Activated CD4-positive, CD25-positive, alpha-beta regulatory T cell (primary cell): ENCODE measurements around the gene PEX10.

Source experiments
- DNase-seq, 4 experiments: peaks; one replicate each; lab custom pipeline; 2025; lab: John Stamatoyannopoulos, UW

Gene PEX10

DNA sequence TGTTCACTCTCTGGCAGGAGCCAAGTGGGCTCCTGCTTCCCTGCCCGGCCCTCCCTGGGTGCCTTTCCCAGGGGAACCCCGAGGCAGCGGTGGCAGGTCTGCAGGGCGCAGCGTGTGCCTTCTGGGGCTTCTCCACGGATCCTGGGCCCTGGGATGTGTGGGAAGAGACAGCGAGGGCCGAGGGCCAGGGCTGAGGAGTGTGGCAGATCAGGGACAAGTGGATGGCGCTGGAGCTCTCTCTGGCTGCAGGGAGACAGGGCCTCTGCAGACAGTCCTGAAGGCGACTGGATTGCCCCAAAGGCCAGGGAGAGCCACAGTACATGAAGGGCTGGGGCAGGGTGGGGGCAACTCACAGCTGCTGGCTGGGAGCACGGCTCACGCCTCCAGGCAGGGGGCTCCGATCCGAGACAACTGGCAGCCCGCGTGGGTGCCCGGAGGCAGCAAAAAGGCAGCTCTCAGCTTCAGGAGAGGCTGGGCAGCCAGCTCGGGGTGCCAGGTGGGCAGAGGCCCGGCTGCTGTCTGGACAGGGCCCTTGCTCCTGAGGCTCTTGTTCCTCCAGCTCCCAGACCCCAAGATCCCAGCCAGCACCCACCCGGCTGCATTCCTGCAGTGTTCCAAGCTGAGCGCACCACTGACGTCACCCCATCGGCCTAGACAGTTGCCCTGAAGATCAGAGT is 37.0 kb downstream of the PEX10 start:
- DNase-seq, result no peak

DNA sequence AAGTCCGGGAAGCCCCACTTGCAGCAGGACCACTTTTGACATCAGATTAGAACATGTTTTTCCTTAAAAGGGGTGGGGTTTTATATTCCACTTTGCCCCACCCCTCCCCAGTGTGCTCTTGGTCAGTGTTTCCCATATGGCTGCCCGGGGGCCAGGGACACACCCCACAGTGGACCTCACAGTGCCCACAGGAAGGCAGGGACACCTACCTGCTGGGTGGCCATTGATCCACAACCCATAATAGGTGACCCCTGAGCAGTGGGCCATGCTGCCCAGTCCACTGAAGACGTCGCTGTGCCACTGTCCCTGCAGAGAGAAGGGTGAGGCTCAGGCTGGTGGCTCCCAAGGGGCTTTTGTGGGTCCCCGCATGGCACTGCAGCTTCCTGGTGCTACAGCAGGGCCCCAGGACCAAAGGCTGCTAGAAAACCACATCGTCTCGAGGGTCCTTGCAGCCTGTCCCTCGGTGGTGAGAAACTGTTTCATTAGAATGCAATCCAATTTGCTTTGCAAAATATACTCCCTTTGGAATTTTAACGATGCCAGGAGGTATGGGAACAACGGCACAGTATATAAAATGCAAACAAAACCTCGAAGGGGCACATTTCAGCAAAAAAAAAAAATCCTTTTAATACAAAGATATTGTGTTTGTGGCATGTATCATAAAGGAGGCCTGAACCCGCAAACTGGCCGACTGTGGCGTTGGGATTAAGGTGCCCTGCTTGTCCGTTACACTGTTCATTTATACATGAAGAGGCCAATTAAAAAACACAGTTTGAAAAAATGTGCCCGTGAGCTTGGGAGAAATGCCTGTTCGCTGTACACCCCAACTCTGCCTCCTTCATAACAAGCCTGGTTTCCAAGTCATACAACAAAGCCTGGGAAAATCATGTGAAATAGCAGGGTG is 37.9 kb downstream of the PEX10 start:
- no peak for DNase-seq

DNA sequence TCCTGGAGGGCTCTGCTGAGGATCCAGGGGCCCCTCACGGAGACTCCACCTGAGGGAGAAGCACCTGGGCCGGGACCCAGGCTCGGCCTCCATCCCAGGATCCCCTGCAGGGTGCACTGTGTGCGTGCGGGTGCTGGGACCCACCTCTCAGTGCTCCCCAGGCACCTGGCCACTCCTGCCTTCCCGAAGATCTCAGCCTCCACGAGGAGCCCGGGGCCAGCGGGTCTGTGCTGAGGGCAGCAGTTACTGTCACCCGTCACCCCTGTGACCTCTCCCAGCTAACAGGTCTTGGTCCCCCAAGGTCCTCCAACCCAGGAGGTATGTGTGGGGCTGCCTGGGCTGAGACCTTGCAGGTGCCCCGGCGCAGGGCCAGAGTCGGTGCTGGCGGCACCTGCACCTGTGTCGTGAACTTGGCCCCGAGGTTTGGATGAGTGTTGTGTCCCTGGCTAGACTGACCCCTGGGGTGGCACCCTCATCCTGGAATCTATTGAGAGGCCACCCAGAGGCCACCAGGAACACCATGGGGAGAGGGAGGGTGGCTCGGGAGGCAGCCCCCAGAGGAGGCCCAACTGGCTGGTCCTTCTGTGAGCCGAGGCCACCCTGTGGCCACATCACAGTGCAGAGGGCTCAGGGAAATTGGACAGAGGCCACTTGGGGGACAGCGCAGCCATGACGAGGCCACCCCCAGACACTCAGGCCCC is 38.7 kb downstream of the PEX10 start:
- DNase-seq, result no peak

DNA sequence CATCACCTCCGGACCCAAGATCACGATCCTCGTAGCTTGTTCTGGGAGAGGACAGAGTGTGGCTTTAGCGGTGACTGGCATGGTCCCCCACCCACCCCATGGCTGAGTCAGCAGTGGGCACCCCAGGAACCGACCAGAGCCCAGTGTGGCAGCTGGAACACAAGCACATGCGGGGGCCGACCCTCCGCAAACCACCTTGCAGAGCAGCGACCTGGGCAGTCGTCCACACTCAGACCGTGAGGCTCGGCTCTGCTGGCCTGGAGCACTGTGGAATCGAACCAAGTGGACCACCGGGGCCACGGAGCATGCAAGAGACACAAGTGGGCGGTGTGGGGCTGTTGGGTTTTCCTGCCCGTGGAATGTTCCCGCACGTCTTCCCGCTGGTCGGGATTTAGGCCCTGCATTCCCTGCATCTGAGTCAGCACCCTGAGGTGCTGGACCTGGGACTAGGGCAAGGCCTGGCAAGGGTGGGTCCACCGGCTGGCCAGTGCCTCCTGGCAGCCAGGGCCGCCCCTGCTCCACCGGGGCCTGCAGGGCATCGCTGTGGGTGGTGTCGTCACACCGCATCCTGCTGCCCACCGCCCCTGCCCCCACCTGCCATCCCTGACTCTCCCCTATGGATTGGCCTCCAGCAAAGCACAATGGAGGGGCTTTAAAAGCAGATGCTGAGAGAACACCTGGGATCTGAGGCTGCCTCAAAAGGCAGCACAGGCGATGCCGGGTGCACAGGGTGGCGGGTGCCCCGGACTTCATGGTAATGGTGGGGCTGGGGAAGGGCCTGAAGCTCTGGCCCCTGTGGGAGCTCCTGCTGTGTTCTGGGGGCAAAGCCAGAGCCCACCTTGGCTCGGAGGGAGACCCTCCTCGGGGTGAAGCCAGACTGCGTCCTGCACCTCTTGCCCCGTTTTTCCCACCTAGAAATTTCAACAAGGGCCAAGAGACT is 39.5 kb downstream of the PEX10 start:
- no peak for DNase-seq

DNA sequence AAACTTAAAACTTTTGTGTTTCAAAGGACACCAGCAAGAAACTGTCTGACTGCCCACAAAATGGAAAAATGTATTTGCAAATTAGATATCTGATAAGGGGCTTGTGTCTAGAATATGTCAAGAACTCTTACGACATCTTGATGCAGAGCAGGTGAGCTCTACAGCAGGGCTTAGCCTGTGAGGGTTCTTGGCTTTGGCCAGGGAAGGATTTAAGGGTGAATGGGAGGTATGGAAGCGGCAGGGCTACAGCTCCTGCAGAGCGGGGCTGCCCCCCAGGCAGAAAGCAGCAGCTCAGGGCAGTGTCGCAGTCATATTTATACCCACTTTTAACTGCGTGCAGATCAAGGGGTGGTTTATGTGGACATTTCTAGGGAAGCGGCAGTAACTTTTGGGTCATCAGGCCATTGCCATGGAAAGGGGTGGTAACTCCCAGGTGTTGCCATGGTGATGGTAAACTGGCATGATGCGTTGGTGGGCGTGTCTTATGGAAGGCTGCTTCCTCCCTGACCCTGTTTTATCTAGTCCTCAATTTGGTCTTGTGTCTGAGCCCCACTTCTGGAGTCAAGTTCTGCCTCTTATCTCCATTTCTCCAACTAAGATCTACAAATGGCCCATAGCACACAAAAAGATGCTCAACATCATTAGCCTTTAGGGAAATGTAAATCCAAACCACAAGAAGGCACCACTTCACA is 44.2 kb downstream of the PEX10 start:
- DNase-seq, result no peak

DNA sequence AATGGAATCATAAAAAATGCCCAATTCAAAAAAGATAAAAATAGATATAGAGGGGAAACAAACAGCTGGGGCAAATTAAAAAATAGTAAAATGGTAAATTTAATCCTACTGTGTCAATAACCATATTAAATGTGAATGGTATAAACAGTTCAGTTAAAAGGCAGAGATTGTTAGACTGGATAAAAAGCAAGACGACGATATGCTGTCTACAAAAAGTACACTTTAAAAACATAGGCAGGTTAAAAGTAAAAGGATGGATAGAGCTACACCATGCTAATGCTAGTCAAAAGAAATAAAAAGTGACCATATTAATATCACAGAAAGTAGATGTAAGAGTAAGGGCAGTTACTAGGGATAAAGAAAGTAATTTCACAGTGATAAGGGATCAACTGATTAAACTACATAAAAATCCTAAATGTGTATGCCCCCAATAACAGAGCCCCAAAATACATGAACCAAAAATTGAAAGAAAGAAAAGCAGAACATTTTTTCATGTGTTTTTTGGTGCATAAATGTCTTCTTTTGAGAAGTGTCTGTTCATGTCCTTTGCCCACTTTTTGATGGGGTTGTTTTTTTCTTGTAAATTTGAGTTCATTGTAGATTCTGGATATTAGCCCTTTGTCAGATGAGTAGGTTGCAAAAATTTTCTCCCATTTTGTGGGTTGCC is 48.4 kb downstream of the PEX10 start:
- no peak for DNase-seq

DNA sequence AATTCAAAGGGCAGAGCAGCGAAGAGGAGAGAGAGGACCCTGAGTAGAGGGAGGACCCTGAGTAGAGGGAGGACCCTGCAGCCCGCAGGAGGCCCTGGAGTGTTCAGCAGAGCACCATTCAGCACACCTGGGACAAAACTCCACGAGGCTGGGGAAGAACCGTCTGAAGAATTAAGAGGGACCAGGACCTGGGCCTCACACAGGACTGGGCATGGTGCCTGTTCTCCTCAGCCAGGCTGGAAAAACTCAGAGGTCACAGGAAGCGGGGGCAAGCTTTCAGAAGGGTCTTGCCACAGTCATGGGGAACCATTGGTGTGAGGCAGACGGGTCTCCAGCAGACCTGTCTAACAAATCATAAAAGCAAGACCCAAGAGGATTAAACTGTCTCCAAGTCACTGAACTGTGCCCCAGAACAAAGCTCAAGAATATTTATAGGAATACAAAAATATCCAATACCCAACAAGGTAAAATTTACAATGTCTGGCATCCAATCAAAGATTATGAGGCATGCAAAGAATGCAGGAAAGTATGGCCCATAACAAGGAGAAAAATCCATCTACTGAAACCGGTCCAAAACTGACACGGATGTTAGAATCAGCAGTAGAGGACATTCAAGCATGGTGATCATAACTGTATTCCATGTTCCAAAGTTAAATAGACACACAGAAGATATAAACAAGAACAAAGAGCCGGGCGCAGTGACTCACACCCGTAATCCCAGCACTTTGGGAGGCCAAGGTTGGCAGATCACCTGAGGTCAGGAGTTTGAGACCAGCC is 51.6 kb downstream of the PEX10 start:
- DNase-seq, result no peak

DNA sequence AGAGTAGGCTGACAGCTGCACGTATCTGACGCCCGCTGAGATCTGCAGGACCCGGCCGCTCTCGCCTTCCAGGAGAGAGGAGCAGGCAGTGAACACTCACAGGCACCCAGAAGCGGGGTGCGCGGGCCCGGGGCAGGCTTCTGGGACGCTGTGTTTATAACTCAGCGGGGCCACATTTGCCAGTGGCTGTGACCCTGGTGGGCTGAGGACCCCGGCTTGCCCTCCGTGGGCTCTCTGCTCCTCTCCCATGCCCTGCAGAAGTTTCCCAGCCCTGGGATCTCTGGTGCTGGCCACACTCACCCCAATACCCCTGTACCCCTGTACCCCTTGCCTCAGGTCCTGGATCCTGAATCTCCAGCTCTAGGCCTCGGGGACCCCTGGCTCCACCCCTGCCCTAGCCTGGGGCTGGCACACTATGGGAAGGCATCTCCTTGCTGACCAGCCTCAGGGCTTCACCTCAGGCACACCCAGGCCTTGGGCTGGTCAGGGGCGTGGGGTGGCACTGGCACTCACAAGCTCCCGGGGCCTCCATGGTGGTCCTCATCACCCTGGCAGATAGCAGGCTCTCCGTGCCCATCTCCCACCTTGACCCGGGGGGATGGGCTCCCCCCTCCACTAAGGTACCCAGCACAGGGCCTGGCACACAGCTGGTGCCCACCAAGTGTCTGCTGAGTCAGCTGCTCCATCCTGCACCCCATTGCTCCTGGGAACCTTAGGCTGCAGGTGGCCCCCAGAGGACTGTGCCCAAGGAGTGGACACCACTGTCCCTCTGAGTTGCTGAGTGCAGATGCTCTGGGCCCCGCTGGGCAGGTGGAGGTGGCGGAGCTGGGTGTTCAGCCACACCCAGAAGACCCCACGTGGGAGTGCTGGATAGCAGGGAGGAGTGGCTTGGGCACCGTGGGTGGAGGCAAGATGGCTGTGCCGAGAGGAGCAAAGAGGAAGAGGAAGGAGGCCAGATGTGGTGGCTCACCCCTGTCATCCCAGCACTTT is 53.4 kb downstream of the PEX10 start:
- no peak for DNase-seq

DNA sequence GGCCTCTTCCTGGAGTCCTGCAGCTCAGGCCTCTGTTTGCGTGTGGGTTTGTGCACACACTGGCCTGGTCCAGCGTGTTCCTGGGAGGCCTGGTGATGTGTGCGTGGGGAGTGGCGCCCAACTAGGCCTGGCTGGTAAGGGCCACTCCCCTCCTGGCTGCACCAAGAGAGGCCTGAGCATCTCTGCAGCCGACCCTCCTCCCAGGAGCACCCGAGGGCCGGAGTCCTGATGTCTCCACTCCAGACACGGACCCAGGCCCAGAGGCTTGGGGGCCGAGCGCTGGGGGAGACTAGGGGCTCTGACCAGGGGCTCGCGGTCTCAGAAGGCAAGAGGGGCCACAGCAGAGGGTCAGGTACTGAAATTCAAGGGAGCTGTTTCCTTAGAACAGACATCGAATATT is 54.3 kb downstream of the PEX10 start:
- no peak for DNase-seq

DNA sequence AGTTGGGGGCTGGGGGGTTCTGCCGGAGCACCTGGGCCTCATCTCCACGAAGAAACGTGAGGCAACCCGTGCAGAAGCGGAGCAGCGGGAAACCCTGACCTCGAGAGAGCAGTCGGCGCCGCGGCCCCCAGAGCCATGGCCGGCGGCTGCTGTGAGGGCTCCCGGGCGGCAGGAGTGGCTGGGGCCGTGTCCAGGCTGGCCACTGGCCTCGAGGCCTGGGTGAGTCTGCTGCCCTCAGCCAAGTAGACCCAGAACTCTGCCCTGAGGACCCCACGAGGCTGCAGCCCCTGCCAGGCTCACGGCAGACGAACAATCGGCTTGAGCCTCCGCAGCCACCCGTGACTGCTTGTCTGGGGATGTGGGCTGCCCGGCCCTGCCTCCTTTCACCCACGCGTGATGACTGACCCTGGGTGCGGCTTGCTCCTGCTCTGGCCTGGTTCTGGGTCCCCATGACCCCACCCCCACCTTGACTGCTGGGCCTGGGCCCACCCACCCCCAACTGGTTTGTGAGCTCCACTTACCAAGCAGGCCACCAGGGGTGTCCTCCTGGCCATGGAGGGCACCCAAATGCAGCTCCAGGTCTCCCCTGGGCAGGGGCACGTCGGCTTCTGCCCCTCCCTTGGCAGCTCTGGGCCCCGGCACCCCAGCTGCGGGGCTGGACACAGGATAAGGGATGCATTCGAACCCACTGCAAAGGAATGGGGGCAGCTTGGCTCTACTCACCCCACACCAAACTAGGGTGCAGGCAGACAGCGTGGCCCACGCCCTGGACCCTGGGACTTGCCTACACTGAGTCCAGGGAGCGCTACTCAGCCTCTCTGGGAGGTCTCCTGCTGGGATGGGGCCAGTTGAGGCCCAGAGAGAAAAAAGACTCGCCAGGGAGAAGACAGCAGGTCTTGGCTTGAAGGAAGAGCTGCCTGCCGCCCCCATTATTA is 55.2 kb downstream of the PEX10 start:
- no peak for DNase-seq

DNA sequence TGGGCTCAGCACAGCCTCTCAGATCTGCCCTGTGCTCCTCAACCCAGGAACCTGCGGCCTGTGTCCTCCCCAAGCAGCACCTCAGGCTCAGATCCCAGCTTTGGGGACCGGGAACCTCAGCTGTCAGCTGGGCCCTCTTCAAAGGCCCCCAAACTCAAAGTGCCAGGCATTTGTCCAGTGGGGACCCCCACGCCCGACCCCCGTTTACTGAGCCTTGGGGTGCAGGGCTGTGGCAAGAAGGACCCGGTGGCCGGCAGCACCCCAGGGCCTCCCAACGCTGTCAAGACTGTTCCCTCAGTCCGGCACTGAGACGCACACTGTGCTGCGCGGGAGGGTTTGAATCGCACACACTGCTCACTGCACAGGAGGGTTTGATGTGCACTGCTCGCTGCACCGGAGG is 56.0 kb downstream of the PEX10 start:
- DNase-seq, result no peak

DNA sequence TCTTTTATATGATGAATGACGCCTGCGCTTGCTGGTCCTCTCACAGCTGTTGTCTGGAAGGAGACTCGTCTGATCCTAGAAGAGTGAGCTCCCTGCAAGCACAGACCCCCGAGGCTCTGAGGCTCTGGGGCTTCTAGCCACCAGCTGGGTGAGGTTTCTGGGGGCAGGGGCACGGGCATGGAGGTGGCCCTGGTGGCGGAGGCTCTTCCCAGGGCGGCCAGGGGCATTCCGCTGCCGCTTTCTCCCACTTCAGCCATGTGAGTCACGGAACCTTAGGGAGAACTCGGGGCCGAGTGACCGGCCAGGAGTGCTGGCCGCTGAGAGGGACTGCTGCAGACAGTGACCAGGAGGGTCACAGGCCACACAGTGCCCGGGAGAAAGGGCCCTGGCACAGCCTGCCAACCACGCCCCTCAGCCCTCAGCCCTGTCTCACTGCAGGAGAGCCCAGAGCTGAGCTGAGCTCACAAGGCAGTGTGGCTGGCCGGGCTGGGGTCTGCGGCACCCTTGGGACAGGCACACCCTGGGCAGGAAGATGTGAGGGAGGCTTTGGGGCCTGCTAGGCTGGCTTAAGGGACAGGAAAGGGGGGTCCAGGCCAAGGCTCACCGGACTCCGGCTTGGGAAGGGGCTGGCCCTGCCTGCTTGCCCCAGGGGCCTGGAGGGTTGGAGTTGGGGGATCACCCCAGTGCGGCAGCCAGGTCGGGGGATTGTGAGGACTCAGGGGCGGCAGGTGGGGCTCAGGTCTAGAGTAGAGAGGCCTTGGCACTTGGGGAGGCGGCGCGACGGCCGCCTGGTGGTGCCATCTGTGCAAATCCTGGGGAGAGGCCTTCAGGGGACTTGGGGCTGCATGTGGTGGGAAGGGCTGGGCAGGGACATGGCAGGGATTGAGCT is 56.7 kb downstream of the PEX10 start:
- DNase-seq, result no peak

DNA sequence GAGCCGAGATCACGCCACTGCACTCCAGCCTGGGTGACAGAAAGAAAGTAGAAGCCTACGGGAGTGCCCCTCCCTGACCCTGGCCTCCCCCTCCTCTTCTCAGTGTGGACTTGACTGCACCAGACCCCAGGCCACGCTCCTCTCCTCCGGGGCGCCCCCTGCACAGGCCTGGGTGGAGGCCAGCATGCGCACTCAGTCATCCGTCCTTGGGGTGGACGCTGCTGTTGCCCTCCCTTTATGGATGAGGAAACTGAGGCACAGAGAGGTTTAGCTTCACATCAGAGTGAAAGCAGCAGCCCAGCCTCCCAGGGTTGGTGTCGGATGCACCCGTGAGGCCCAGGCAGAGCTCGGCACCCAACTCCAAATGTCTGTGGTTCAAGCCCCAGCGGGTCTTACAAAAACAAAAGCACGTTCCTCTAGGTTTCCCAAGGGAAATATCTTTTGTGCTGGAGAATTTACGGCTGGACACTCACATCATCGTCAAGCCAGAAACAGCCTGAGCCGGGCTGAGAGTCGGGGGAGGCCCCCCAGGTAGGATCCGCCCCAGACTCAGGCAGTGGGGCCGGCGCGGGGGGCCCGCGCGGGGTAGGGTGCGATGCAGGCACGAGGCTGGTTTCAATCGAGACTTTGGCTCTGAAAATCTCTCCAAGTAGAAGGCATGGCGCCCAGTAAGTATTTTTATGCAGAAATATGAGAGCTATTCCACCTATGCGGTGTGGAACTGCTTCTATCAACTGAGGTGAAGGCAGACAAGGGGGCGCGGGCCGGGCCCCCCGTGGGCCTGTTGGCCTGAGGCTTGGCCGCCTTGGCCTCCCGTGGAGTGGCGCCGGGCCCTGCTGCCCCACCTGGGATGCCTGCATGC is 57.6 kb downstream of the PEX10 start:
- no peak for DNase-seq
